Activated CD8-positive, alpha-beta memory T cell treated with anti-CD3 and anti-CD28 coated beads for 24 hours (primary cell): ENCODE measurements around the gene SELENON.

Experiments used
- DNase-seq: peaks from one replicate; pipeline ENCODE4 v3.0.0-alpha.2; 2020

The SELENON gene

GRCh38 chr1:25795211-25795610 is 4.8 kb upstream of the SELENON start:
- DNase-seq, result no peak

GRCh38 chr1:25795946-25796810 is 3.8 kb upstream of the SELENON start:
- DNase-seq, result no peak

GRCh38 chr1:25796811-25797458 is 3.1 kb upstream of the SELENON start:
- peak; percentile 94 for DNase-seq

GRCh38 chr1:25797939-25798338 is 2.1 kb upstream of the SELENON start:
- DNase-seq, result no peak

GRCh38 chr1:25798666-25799351 is 1.2 kb upstream of the SELENON start:
- DNase-seq, result no peak

- DNase-seq, result no peak
Observed at GRCh38 chr1:25799352-25799934, 550 bp upstream of the SELENON start.

- no peak for DNase-seq
Observed at GRCh38 chr1:25800703-25801377, 847 bp downstream of the SELENON start.

GRCh38 chr1:25802915-25803314 is 2.9 kb downstream of the SELENON start:
- DNase-seq, result no peak

GRCh38 chr1:25803368-25803767 is 3.4 kb downstream of the SELENON start:
- DNase-seq, result no peak

GRCh38 chr1:25804244-25804963 is 4.4 kb downstream of the SELENON start:
- no peak for DNase-seq

GRCh38 chr1:25804964-25805862 is 5.2 kb downstream of the SELENON start:
- DNase-seq, result no peak

- DNase-seq, result no peak
Observed at GRCh38 chr1:25805863-25806225, 5.9 kb downstream of the SELENON start.

- no peak for DNase-seq
Observed at GRCh38 chr1:25806418-25806817, 6.4 kb downstream of the SELENON start.

GRCh38 chr1:25807480-25808390 is 7.7 kb downstream of the SELENON start:
- DNase-seq, result no peak

GRCh38 chr1:25808481-25809244 is 8.7 kb downstream of the SELENON start:
- no peak for DNase-seq

- DNase-seq, result no peak
Observed at GRCh38 chr1:25809283-25809926, 9.4 kb downstream of the SELENON start.

- DNase-seq, result no peak
Observed at GRCh38 chr1:25809929-25810328, 9.9 kb downstream of the SELENON start.
